LHCN-M2 (cell line): ENCODE data around the gene LRIT3. TPM values are rescaled to one million over a fixed set of nuclear protein-coding genes. Genes with fewer than 3 reads are reported as not detected.
A peak's percentile ranks its signal among the peaks of the same experiment; 100 is the strongest.
"Not testable (repeated sequence)": the region's sequence is repeated elsewhere in the genome, so short reads cannot be mapped to it uniquely, and the experiment has no call there.

Experiments used
- DNase-seq: peaks from one replicate; pipeline ENCODE4 v3.0.0-alpha.2; 2012; ENCODE audit warnings: low read depth
- total RNA-seq: library from RNA; depleted of rRNA; stranded (reverse); fragments of >200 nt; gene quantifications from 2 replicates; pipeline ENCODE4 v1.2.3, GENCODE V29; 2014

The LRIT3 gene
- total RNA-seq, 1 experiment from 2014 or later: not detected

- DNase-seq: no peak
These were observed 2.7 kb downstream of the LRIT3 start for GRCh38 chr4:109850601-109851000.

GRCh38 chr4:109859426-109860300 is 11.8 kb downstream of the LRIT3 start:
- not testable (repeated sequence) for DNase-seq

- DNase-seq: no peak
These were observed 13.4 kb downstream of the LRIT3 start for GRCh38 chr4:109861271-109861670.

- DNase-seq: no peak
These were observed 14.1 kb downstream of the LRIT3 start for GRCh38 chr4:109861916-109862511.

GRCh38 chr4:109864134-109864533 is 16.2 kb downstream of the LRIT3 start:
- DNase-seq: no peak

- no peak for DNase-seq
These were observed 22.2 kb downstream of the LRIT3 start for GRCh38 chr4:109870061-109870460.

GRCh38 chr4:109872065-109872464 is 24.2 kb downstream of the LRIT3 start:
- DNase-seq: no peak

- DNase-seq: no peak
These were observed 25.2 kb downstream of the LRIT3 start for GRCh38 chr4:109872950-109873656.

- no peak for DNase-seq
These were observed 26.0 kb downstream of the LRIT3 start for GRCh38 chr4:109873791-109874514.

- no peak for DNase-seq
These were observed 27.2 kb downstream of the LRIT3 start for GRCh38 chr4:109875106-109875505.

- not testable (repeated sequence) for DNase-seq
These were observed 27.6 kb downstream of the LRIT3 start for GRCh38 chr4:109875553-109875952.

GRCh38 chr4:109876634-109877265 is 28.8 kb downstream of the LRIT3 start:
- DNase-seq: no peak

- DNase-seq: no peak
These were observed 29.5 kb downstream of the LRIT3 start for GRCh38 chr4:109877400-109877799.

GRCh38 chr4:109878355-109878754 is 30.4 kb downstream of the LRIT3 start:
- no peak for DNase-seq

GRCh38 chr4:109879081-109879480 is 31.2 kb downstream of the LRIT3 start:
- no peak for DNase-seq

- DNase-seq: no peak
These were observed 31.9 kb downstream of the LRIT3 start for GRCh38 chr4:109879636-109880314.

- DNase-seq: no peak
These were observed 38.4 kb downstream of the LRIT3 start for GRCh38 chr4:109886303-109886702.

- DNase-seq: no peak
These were observed 39.2 kb downstream of the LRIT3 start for GRCh38 chr4:109887071-109887470.

- DNase-seq: peak; percentile 7
These were observed 42.2 kb downstream of the LRIT3 start for GRCh38 chr4:109890076-109890475.

GRCh38 chr4:109902559-109903251 is 54.8 kb downstream of the LRIT3 start:
- DNase-seq: no peak
